ENCODE measurements around the gene ERAP2.
"Not testable (repeated sequence)": the region's sequence is repeated elsewhere in the genome, so short reads cannot be mapped to it uniquely, and the experiment has no call there.

Gene ERAP2

GRCh38 chr5:96903300-96903699, 27.0 kb downstream of the ERAP2 start:
- no peak for DNase-seq

- DNase-seq = no peak
Observed at GRCh38 chr5:96904054-96904931, 28.0 kb downstream of the ERAP2 start.

GRCh38 chr5:96905864-96906263, 29.6 kb downstream of the ERAP2 start:
- no peak for DNase-seq

- no peak for DNase-seq
Observed at GRCh38 chr5:96909003-96909402, 32.7 kb downstream of the ERAP2 start.

- no peak for DNase-seq
Observed at GRCh38 chr5:96909435-96909834, 33.1 kb downstream of the ERAP2 start.

- DNase-seq = no peak
Observed at GRCh38 chr5:96911139-96911538, 34.8 kb downstream of the ERAP2 start.

- no peak for DNase-seq
Observed at GRCh38 chr5:96913233-96913632, 36.9 kb downstream of the ERAP2 start.

GRCh38 chr5:96919754-96920197, 43.5 kb downstream of the ERAP2 start:
- DNase-seq = no peak

GRCh38 chr5:96920744-96921355, 44.5 kb downstream of the ERAP2 start:
- DNase-seq = no peak

GRCh38 chr5:96922499-96923244, 46.4 kb downstream of the ERAP2 start:
- no peak for DNase-seq

- DNase-seq = no peak
Observed at GRCh38 chr5:96924016-96924443, 47.7 kb downstream of the ERAP2 start.

- no peak for DNase-seq
Observed at GRCh38 chr5:96926276-96926675, 50.0 kb downstream of the ERAP2 start.

GRCh38 chr5:96927008-96927407, 50.7 kb downstream of the ERAP2 start:
- no peak for DNase-seq

- no peak for DNase-seq
Observed at GRCh38 chr5:96928931-96929708, 52.8 kb downstream of the ERAP2 start.

- DNase-seq = no peak
Observed at GRCh38 chr5:96930058-96930457, 53.8 kb downstream of the ERAP2 start.

GRCh38 chr5:96930589-96930988, 54.3 kb downstream of the ERAP2 start:
- DNase-seq = no peak

GRCh38 chr5:96931037-96931436, 54.7 kb downstream of the ERAP2 start:
- DNase-seq = not testable (repeated sequence)

GRCh38 chr5:96931605-96932004, 55.3 kb downstream of the ERAP2 start:
- no peak for DNase-seq

GRCh38 chr5:96932026-96932425, 55.7 kb downstream of the ERAP2 start:
- no peak for DNase-seq

- DNase-seq = no peak
Observed at GRCh38 chr5:96933764-96934707, 57.7 kb downstream of the ERAP2 start.

All from activated effector memory CD4-positive, alpha-beta T cell treated with anti-CD3 and anti-CD28 coated beads, Interleukin-2, amount 50 U/mL, for 16 hours (primary cell).